ENCODE data around the gene DCDC2B.
"Not testable (repeated sequence)": the region's sequence is repeated elsewhere in the genome, so short reads cannot be mapped to it uniquely, and the experiment has no call there.

DCDC2B gene

DNA sequence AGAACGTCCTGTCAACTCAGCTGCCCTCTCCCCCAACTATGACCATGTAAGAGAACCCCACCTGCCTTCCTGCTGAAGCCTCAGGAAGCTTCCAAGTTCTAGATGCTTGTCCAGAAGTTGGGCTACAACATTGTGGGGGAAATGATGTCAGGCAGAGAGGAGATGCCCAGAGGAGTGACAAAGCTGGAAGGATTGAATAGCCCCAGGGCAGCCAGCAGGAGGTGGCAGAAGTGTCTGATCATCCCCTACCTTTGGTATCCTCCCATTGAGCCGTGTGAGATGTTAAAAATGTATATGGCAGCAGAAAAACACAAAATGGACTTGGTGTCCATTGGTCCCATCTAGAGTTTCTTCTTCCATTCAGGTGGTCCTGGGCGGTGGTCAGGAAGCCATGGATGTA lies 19.9 kb downstream of the DCDC2B start:
- DNase-seq = no peak

GRCh38 chr1:32231843-32232432 lies 23.0 kb downstream of the DCDC2B start:
- DNase-seq = no peak

GRCh38 chr1:32232558-32233304 lies 23.8 kb downstream of the DCDC2B start:
- no peak for DNase-seq

DNA sequence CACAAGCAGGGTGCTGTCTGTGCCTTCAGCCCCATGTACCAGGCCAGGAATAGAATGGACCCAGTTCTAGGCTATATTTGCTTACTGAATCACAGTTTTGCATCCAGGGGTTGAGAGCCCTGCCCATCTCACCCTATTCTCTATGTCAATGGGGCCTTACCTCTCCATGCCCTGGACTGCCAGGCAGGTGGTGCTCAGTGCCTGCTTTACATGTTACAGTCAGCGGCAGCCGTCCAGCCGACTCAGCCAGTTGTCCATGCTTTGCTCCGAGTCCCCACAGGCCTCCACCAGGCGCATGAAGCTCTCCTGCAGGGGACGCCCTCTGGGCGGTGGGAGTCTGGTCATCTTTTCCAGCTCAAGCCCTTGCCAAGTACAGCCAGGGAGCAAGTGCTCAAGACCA lies 25.9 kb downstream of the DCDC2B start:
- DNase-seq = no peak

DNA sequence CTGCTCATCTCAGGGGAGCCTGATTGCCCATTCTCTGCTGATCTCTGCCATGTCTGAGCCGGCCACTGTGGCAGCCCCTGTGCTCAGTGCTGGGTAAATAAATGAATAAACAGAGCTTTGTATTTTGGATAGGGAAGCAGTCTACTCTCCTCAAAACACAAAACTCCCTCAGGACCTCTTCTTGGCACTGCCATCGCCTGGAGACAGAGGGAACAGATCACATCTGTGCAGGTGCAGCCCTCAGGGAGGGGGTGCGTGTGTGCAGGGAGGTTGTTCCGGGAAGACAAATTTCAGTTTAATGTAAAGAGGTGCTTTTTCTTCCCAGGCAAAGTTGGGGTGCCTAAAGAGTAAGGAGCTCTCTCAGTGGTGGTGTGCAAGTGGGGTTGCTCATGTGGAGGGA lies 30.4 kb downstream of the DCDC2B start:
- DNase-seq = no peak

DNA sequence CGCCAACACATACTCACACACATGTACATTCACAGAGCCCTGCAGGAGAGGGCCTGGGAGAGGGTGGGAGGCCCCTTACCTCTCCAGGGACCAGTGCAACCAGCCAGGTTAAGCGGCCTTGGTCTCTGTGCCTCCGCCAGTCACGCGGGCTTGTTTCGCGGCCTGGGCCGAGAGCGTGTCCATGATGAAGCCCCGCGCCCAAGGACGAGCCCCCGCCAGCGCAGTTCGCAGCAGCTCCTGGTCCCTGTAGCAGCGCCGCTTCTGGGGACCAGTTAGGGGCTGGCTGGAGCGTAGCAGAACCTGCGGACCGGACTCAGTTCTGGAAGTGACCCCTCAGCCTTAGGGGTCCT lies 30.9 kb downstream of the DCDC2B start:
- DNase-seq = no peak

DNA sequence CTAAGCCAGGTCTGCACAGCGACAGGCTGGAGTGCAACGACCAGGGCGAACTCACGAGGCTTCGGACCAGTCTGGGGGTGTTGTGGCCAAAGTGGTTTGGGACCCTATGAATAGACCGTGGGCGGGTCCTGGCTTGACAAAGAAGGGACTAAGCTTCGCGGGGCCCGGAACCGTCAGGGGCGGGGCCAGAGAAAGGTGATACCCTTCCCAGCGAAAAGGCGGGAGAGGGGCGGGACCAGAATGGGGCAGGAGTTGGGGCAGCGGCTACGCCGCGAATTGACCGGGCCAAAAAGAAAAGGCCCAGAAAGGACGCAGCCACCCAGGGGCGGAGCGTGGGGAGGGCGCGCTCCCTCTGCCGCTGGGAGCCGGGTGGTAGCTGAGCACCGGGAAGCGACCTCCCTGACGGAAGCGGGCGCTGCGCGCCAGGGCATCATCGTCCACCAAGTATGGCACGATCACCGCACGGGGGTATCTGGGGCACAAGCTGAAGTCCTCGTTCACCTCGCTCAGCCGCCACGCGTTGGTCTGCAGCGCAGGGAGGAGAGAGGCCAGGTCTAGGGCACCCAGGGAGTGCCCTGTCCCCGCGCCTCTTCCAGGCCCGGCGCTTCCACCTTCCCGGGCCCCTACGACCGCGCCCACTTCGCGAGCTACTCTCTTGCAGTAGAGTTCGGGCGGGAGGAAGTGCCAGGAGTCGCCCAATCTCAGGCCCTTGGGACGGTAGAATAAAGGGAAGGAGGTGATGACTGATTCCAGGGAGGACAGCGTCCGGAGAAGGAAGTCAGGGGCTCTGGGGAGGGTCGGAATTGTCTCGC lies 31.5 kb downstream of the DCDC2B start:
- peak; percentile 61 to 66 for DNase-seq

GRCh38 chr1:32241001-32241763 lies 32.3 kb downstream of the DCDC2B start:
- DNase-seq = peak in 1 of 2 donors; percentile 27

DNA sequence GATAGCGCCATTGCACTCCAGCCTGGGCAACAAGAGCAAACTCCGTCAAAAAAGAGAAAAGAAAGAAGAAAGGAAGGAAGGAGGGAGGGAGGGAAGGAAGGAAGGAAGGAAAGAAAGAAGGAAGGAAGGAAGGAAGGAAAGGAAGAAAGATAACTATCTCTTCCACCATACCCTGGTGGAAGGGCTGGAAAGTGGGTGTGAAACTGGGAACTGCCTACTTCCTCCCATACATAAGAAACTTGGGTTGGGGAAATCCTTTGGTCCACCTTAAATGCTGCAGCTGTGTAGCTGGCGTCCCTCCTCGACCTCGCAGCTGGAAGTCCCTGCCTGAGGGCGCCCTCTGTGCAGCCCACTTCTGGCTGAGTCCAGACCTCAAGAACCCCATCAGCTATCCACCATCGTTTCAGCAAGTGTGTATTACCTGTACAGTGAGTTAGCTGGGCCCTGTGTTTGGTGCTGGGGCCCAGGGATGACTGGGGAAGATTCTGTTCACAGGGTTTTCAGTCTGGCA lies 33.5 kb downstream of the DCDC2B start:
- DNase-seq = no peak

- DNase-seq = no peak
Observed at GRCh38 chr1:32246888-32247273, 38.0 kb downstream of the DCDC2B start, which contains the start of gene FAM167B. Gene FAM167B (plus strand): TSS chr1:32247222. CDS start chr1:32247422, 200 bp downstream.

- DNase-seq = no peak
Observed at GRCh38 chr1:32247452-32247851, 38.6 kb downstream of the DCDC2B start.

- peak; percentile 80 to 82 for DNase-seq
Observed at GRCh38 chr1:32247983-32248889, 39.3 kb downstream of the DCDC2B start.

DNA sequence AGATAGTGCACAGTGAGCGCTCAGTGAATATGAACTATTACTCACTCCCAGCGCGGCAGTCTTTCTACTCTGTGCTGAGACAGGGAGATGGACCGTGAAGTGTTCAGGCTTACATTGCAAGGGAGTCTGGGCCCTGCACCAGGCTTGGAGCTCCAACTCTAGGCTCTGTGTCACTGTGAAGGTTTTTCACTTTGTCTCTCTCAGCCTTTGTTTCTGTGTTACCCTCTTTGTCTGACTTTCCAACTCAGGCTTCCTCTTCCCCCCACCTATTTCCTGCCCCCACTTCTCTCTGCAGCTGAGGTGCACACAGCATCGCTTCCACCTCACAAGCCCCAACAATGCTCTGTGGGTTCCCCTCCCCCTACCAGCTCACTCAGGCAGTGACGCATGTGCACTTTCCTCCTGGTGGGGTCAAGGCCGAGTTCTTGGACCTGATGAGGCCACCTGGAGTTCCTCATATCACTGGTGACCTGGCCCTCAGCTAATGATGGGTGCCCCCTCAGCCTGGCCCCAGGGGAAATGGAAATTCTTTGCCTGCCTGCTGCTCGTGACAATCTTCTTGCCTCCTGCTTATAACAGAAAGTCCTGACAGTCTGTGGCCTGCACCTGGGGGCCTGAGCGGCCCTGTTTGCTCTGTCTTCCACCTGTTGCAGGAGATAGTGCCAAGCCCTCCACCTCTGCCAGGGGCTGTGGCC lies 41.1 kb downstream of the DCDC2B start:
- DNase-seq = peak; percentile 87 to 90

GRCh38 chr1:32250893-32251716 lies 42.2 kb downstream of the DCDC2B start, which contains the start of gene LCK:
Gene LCK (plus strand): TSS chr1:32251265. CDS start chr1:32274330, 23,065 bp downstream.
- DNase-seq = peak; percentile 60

GRCh38 chr1:32255072-32256071 lies 46.5 kb downstream of the DCDC2B start:
- DNase-seq = peak in 1 of 2 donors; percentile 41

DNA sequence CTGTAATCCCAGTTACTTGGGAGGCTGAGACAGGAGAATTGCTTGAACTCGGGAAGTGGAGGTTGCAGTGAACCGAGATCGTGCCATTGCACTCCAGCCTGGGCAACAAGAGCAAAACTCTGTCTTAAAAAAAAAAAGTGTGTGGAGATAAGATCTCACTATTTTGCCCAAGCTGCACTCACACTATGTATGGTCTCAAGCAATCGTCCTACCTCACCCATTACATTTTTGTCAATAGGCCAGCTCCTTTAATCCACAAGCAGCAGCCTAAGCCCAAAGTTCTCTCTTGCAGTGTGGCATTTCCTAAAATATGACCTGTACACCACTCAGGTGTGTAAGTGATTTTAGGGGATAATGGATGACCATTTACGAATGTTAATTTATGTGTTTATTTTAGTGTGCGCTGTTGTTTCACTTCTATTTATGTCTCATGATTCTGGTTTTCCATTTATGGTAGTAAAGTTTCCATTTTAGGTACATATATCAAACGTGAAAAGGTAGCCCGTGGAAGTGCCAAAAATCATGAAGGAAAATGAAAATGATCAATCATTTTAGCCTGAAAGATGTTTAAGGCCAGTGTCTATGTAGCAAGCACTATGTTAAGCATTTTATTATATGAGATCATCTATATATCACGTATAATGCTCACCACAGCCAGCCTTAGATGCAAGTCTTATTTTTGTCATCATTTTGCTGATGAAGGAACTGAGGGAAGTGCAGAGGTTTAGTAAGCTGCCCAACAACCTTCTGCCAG lies 47.8 kb downstream of the DCDC2B start:
- peak in 1 of 2 donors; percentile 33 for DNase-seq

GRCh38 chr1:32257227-32257508 lies 48.3 kb downstream of the DCDC2B start:
- DNase-seq = no peak

DNA sequence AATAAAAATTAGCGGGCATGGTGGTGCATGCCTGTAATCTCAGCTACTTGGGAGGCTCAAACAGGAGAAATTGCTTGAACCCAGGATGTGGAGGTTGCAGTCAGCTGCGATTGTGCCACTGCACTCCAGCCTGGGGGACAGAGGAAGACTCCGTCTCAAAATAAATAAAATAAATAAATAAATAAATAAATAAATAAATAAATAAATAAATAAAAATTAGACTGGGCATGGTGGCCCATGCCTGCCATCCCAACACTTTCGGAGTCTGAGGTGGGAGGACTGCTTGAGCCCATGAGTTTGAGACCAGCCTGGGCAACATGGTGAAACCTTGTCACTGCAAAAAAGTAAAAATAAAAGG lies 54.3 kb downstream of the DCDC2B start:
- not testable (repeated sequence) for DNase-seq
